HCEC 1CT (cell line): ENCODE data around the gene CCBE1.

Experiments used
- DNase-seq: peaks from one replicate; pipeline ENCODE4 v3.0.0-alpha.2; 2017

CCBE1 gene

DNA sequence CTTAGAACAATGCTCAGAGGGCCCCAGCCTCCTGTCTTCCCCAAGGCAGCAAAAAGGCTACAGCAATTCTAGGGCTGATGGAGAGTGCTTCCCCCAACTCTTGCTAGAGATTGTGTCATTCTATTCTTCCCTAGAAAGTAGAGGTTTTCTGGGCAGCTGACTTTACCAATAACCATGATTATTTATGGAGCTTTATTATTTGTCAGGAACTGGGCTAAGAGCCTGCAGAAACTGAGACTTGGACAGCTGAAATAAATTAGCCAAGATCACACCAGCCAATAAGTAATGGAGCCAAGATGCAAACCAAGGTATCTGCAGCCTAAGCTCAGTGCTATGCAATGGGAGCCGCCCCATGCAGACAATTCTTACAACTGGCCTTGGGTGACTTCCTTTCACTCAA lies 84.8 kb downstream of the CCBE1 start:
- DNase-seq, result peak; percentile 19

GRCh38 chr18:59610546-59611140 lies 86.6 kb downstream of the CCBE1 start:
- DNase-seq, result no peak

DNA sequence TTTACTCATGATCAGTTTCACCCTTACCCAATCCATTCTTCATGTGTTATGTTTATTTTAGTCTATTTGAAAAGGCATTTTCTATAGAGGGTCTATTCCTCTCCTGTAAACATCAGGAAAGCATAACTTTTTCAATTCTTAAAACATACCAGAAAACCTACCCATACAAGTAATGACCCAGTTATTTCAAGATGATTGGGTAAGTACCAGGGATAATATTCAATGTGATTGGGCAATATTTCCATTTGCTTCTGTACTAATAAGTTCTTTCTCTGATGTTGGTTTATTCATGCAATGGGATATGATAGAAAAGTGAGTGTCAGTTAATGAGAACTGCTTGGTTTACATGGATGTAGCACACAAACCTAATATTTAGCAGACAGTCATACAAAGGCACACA lies 87.6 kb downstream of the CCBE1 start:
- DNase-seq, result no peak

DNA sequence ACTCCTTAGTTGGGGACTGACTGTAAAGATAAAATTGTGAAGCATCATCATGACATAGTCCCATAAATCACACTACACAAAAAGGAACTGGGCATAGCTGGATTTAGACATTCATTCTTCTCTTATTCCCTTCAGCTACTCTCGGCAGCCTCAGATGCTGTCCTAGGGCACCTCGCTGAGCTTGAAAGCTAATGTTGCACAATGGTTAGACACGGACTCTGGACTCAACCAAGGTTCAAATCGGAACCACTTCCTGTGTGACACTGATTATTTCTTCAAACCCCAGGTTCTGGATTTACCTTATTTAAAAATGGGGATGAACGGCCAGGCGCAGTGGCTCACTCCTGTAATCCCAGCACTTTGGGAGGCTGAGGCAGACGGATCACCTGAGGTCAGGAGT lies 89.8 kb downstream of the CCBE1 start:
- no peak for DNase-seq

DNA sequence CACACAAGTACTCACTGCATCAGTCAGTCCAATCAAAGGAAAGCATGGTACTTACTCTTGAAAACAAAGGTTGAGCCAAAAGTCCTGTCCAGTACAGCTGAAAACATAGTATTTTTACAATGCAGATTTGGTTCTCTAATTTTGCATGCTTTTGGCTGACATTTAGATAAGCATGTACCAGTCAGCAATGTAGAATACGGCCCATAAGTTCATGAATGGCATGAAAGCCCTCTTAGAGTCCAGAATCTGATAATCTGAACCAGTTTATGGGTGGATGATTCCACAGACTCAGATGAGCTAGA lies 90.2 kb downstream of the CCBE1 start:
- no peak for DNase-seq

DNA sequence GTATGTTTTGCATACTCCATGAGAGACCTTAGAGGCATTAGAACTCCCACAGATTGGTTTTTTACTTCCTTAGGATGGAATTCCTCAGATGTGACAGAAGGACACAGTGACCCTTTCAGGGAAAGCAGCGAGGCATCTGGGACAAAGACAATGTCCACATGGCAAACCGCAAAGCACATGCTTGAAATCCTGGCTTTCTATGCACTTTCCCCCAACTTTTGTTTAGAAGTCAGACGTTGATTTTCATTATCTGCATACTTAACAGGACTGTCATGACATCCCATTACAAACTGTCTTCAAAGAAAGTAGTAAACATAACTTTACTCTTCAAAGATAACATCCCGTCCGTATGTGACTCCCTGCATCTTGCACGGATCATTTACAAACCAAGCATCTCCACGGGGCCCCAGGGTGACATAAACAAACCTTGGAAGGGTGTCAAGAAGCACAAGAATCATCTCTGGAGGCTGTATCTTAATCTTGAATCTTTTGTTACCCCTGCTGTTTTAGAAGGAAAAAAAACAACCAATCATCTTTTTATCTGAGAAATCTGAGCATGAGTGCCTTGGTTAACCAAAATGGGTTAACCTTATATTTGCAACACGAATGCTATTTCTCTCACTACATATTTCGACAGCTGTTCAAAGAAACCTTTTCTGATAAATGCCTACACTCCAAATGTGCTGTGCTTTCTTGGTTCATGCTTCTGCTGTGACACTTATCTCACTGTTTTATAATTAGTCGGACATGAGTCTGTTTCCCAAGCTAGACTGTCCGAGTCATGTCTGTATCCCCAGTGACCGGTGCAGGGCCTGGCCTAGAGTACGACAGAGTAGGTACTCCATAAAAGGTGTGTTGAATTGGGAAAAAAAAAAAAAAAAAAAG lies 90.8 kb downstream of the CCBE1 start:
- DNase-seq, result peak; percentile 67

DNA sequence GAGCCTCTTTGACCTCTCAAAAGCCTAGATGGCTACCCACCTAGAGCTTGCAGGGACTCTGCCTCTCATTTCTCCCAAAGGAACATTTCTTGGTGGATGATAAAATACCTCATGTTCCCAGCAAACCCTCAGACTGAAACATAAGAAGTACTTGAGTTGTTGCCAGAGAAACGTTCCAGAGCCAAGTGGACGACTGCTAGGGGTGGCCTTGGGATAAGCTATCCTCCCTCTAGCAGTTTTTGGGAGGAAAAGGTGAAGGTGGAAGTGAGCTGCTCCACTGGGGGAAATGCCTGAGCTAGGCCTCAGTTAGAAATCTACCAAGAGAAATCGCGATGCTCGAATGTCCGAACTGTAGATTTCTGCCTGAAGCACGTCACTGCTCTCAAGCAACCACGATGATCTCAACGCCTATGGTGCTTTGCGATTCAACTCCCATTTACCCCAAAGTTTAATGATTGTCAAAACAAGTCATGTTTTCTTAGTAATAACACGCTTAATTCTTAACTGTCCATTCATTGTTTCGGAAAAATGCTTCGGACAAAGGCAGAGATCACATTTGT lies 91.5 kb downstream of the CCBE1 start:
- peak; percentile 44 for DNase-seq

DNA sequence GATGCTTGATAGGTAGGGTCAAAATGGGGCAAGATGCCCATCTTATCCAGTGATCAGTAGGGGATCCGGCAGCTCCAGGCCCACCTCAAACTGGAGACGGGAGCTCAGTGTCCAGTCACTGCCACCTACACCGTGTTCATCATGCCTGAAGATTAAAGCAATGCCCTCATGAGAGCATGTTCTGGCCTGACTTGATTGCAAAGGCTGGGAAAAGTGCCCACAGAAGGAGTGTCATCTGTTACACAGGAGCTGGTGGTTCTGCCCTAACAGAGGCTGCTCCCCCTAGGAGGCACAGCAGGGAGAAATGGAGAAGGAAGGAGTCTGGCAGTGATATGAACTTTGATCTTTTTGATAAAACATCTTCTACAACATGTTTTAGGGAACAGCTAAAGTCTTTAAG lies 92.3 kb downstream of the CCBE1 start:
- DNase-seq, result no peak

DNA sequence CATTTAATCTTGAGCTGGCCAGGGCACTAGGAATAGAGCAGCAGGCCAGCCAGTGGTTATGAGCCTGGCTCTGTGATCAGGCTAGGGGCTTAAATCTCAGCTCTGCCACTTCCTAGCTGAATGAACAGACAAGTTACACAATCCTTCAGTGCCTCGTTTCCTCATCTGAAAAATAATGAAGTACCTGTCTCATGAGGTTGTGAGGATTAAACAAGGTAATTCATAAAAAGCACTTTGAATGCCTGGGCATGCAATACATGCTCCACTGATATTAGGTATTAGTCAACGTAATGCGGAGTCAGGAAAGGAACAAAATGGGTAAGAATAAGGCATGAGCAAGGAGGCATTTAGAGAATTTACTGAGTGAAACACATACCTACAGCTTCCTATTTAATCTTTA lies 100.2 kb downstream of the CCBE1 start:
- DNase-seq, result no peak

GRCh38 chr18:59593291-59593717 lies 103.9 kb downstream of the CCBE1 start:
- no peak for DNase-seq

DNA sequence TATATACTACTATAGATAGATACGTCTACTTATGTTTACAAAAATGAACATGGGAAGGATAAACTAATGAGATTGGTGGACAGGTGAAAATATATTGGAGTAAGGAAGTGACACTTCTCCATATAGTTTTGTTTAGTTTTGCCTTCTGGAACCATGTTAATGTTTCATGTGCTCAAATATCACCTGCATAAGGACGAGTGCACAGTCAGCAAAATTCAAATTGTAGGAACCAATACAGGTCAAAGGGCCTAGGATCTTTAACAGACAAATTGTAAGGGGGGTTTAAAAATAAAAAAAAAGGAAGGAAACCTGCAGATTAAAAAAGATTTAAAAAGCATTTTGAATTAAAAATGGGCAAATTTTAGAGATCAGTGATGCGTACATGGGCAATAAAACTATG lies 104.6 kb downstream of the CCBE1 start:
- DNase-seq, result no peak

GRCh38 chr18:59582395-59582794 lies 114.8 kb downstream of the CCBE1 start:
- no peak for DNase-seq

DNA sequence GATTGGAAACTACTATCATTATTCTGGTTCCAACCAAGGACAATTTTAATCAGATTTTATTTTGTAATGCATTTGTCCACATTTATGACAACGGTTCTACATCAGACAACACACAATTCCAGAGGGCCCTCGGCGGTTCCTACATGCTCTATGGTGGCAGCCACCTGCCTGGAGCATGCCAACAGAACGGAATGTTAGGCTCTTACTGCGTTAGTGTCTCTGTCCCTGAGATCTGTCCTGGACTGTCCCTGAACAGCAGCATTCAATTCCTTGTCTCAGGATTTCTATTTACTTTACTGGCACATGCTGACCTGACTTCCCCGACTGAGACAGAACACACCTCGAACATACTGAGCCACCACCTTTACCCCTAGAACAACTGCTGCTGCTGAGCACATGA lies 117.7 kb downstream of the CCBE1 start:
- DNase-seq, result no peak

- no peak for DNase-seq
These were observed 119.9 kb downstream of the CCBE1 start for GRCh38 chr18:59577386-59577655.

GRCh38 chr18:59576541-59577385 lies 120.5 kb downstream of the CCBE1 start:
- no peak for DNase-seq

GRCh38 chr18:59575995-59576394 lies 121.2 kb downstream of the CCBE1 start:
- DNase-seq, result no peak

DNA sequence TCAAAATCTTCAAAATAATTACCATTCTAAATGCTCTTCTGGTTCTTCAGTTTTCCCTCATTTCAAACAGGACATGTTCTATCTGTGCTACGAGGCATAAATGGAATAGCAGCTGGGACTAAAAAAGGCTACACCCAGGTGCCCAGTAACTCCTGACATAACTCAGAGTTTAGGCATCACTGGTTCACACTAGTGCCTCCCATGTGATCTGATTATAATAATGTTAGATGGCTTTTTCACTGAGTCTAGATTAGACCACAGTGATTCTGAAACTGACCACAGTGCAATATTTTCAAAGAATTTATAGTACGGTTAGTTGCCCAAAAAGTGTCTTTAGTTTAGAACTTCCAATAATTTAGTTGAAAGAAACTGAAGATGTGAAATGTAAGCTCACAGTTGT lies 123.3 kb downstream of the CCBE1 start:
- no peak for DNase-seq

DNA sequence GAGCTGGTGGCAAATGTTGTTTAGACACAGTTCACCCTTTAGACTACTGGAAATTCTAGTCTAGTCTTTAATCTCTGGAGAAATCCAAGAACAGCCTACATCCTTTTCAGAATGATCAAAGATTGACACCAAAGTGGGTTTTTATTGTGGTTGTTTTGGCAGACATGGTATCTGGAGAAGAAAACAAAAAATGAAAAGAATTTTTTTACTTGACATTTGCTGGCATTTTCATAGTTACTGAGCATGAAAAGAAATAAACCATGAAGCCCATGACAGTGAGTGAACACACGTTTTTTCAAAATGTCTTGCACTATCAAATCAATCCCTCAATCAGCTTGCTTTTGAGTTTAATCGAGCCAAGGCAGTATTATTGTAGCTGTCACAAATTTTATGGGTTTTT lies 125.3 kb downstream of the CCBE1 start:
- no peak for DNase-seq

DNA sequence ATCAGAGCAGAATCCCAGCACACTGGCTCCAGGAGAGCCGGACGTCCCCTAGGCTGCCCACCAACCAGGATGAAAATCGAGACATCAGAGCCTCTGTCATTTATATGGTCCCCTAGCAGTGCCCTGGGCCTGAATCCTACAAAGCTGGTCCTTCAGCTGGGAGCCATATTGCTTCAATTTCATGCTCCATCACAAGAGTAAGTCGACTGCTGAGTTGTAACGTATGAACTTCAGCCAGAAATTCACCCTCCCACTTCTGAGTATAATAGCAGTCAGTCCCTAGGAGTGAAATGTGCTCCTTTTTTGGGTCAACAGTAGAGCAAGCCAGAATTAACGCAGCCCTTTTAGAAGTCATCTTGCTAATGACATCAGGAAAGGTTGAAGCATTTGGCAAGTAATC lies 126.4 kb downstream of the CCBE1 start:
- DNase-seq, result no peak

- peak; percentile 32 for DNase-seq
These were observed 127.0 kb downstream of the CCBE1 start for GRCh38 chr18:59570101-59570775.

DNA sequence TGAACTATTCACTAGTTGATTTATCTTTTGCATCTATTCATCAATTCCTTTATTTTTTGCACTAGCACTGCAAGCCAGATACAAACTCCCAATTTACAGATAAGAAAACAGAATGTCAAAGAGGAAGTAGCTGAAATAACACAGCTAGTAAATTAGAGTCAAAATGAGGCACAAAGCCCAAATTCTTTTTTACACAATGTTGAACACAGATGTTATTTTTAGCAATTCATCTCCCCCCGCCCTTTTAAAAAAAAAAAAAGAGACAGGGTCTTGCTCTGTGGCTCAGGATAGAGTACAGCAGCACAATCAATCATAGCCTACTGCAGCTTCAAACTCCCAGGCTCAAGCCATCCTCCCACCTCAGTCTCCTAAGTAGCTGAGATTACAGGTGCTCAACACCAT lies 127.8 kb downstream of the CCBE1 start:
- DNase-seq, result no peak

DNA sequence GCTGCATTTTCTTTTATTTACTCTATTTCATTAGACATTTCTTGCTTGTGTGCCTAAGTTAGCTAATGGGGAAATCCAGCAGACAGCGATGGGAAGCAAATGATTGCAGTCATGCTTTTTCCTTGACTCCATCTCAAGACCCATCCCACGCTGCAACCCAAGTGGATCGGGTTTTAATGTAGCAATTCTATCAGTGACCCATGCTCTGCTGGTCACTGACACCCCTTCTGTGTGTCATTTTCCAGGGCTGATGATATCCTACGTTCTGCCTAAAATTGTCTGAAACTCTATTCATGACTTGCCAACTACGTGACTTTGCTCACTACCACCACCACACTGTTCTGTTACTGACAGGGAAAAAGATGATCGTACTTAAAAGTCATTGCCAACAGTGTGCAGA lies 129.8 kb downstream of the CCBE1 start:
- no peak for DNase-seq

DNA sequence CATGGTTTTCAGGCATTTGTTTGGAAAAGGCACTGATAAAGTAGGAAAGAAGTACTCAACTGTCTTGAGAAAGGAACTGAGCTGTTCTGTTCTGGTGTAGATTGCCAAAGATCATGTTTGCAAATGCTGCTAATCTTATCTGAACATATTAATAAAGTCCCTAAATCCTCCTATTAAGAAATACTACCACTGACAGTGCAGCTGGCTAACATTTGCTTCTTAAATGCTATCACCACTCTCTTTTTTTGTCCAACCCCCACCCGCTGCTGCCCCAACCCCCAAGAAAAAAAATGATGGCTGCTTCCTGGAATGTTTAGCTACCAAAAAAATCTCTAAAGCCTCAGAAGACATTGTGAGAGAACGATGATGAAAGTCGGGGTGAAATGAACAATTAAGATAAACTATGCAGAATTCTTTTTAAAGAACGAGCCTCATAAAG lies 130.7 kb downstream of the CCBE1 start:
- peak; percentile 73 for DNase-seq
